Smooth muscle cell (in vitro differentiated cells): ENCODE data around the gene INPP5D. TPM values are rescaled to one million over a fixed set of nuclear protein-coding genes. Genes with fewer than 3 reads are reported as not detected.

Experiments used
- DNase-seq: peaks from one replicate; lab custom pipeline; 2025; ENCODE audit not compliant: unreplicated experiment; lab: John Stamatoyannopoulos, UW
- H2AFZ ChIP-seq: fragments of 200-600 bp; sonication (generic); 2 replicates; pipeline ENCODE4 v1.6.0; 2016; ENCODE audit warnings: antibody characterized with exemption, low read depth, mild to moderate bottlenecking
- H3F3A ChIP-seq: fragments of 200-600 bp; sonication (generic); 2 replicates; pipeline ENCODE4 v1.6.0; 2017; ENCODE audit warnings: antibody characterized with exemption, low read depth
- H3K27ac ChIP-seq: fragments of 200-600 bp; sonication (generic); 2 replicates; pipeline ENCODE4 v1.5.1; 2016; ENCODE audit warnings: low read depth, mild to moderate bottlenecking
- H3K27me3 ChIP-seq: fragments of 200-600 bp; sonication (generic); 2 replicates; pipeline ENCODE4 v1.6.1; 2016; ENCODE audit warnings: low read depth, mild to moderate bottlenecking
- H3K36me3 ChIP-seq: fragments of 200-600 bp; sonication (generic); 2 replicates; pipeline ENCODE4 v1.5.1; 2016; ENCODE audit warnings: low read depth
- H3K4me1 ChIP-seq: fragments of 200-600 bp; sonication (generic); 2 replicates; pipeline ENCODE4 v1.5.1; 2016; ENCODE audit warnings: low read depth
- H3K4me2 ChIP-seq: fragments of 200-600 bp; sonication (generic); 2 replicates; pipeline ENCODE4 v1.6.0; 2016; ENCODE audit warnings: mild to moderate bottlenecking
- H3K4me3 ChIP-seq: fragments of 200-600 bp; sonication (generic); 2 replicates; pipeline ENCODE4 v1.5.1; 2016; ENCODE audit warnings: mild to moderate bottlenecking
- H3K79me2 ChIP-seq: fragments of 200-600 bp; sonication (generic); 2 replicates; pipeline ENCODE4 v1.6.0; 2016; ENCODE audit warnings: low read depth, mild to moderate bottlenecking
- H3K9ac ChIP-seq: fragments of 200-600 bp; sonication (generic); 2 replicates; pipeline ENCODE4 v1.6.0; 2016; ENCODE audit warnings: low read depth
- H3K9me3 ChIP-seq: fragments of 200-600 bp; sonication (generic); replicated peaks from 2 replicates; pipeline ENCODE4 v1.5.1; 2016; ENCODE audit warnings: low read depth
- H4K20me1 ChIP-seq: fragments of 200-600 bp; sonication (generic); 2 replicates; pipeline ENCODE4 v1.6.0; 2016; ENCODE audit warnings: low read depth
- CTCF ChIP-seq: fragments of 200-600 bp; sonication (generic); IDR thresholded peaks from 2 replicates; pipeline ENCODE4 v1.5.1; 2017; ENCODE audit warnings: borderline replicate concordance, mild to moderate bottlenecking, antibody characterized with exemption; ENCODE audit not compliant: insufficient read depth, poor library complexity, severe bottlenecking
- WGBS: methylation state at CpG from one replicate; pipeline ENCODE4 v1.1.7; 2016; ENCODE audit warnings: low lambda C conversion rate; 5-methylcytosine and 5-hydroxymethylcytosine counted together
- polyA plus RNA-seq: library from polyadenylated mRNA; unstranded; fragments of >200 nt; fragmentation: Nextera tagmentation; extraction: Ambion mirVana; gene quantifications from 2 replicates; pipeline ENCODE4 v1.2.1, GENCODE V29; 2016
- total RNA-seq: library from RNA; depleted of rRNA; stranded (reverse); fragments of >200 nt; gene quantifications from 2 replicates; pipeline ENCODE4 v1.2.3, GENCODE V29; 2014

Gene INPP5D
- total and polyA plus RNA-seq, 2 experiments from 2014 or later: 5.6 to 17.8 TPM

GRCh38 chr2:233226511-233227031 lies 166.4 kb downstream of the INPP5D start:
- H3K4me2 ChIP-seq: no peak overlapping the region
- H3K36me3 ChIP-seq: no peaks in the 10 kb centered on the region
- H3K4me1 ChIP-seq: no peaks in the 10 kb centered on the region
- DNase-seq: no peak
- no peak overlapping the region for H3K27ac ChIP-seq
- H4K20me1 ChIP-seq: no peaks in the 10 kb centered on the region
- no peaks in the 10 kb centered on the region for H3K9me3 ChIP-seq
- H2AFZ ChIP-seq: no peak overlapping the region
- H3K27me3 ChIP-seq: peaks cover 3% of the 10 kb centered on the region
- H3K79me2 ChIP-seq: no peaks in the 10 kb centered on the region
- H3K4me3 ChIP-seq: no peak overlapping the region
- no peaks in the 10 kb centered on the region for H3F3A ChIP-seq
- no peak for TF ChIP-seq CTCF
- WGBS: 89% methylated on average over 2 of the region's 2 CpGs
- no peak overlapping the region for H3K9ac ChIP-seq

- WGBS: 91% methylated on average over 7 of the region's 7 CpGs
- Histone ChIP-seq H3F3A (no peaks in the 10 kb centered on the region), H3K4me1 (no peaks in the 10 kb centered on the region), H3K4me3 (no peak overlapping the region), H3K79me2 (no peaks in the 10 kb centered on the region), H3K36me3 (no peaks in the 10 kb centered on the region), H3K27ac (no peak overlapping the region), H4K20me1 (no peaks in the 10 kb centered on the region), H3K27me3 (peaks cover 3% of the 10 kb centered on the region), H3K4me2 (no peak overlapping the region), H3K9ac (no peak overlapping the region), H2AFZ (no peak overlapping the region), H3K9me3 (no peaks in the 10 kb centered on the region)
- DNase-seq: no peak
- TF ChIP-seq CTCF: no peak
Measured at GRCh38 chr2:233227346-233227978, 167.3 kb downstream of the INPP5D start.

GRCh38 chr2:233228376-233228775 lies 168.2 kb downstream of the INPP5D start:
- no peaks in the 10 kb centered on the region for H3K9me3 ChIP-seq
- H3K4me2 ChIP-seq: no peak overlapping the region
- no peak overlapping the region for H2AFZ ChIP-seq
- no peaks in the 10 kb centered on the region for H4K20me1 ChIP-seq
- no peak for TF ChIP-seq CTCF
- no peak overlapping the region for H3K9ac ChIP-seq
- no peak for DNase-seq
- no peaks in the 10 kb centered on the region for H3K79me2 ChIP-seq
- no peaks in the 10 kb centered on the region for H3K36me3 ChIP-seq
- no peak overlapping the region for H3K27ac ChIP-seq
- no peaks in the 10 kb centered on the region for H3K4me1 ChIP-seq
- peaks cover 3% of the 10 kb centered on the region for H3K27me3 ChIP-seq
- H3K4me3 ChIP-seq: no peak overlapping the region
- no peaks in the 10 kb centered on the region for H3F3A ChIP-seq
- WGBS: 100% methylated on average over 3 of the region's 3 CpGs
